Mesendoderm (in vitro differentiated cells): ENCODE results near the gene DLL1. TPM values are rescaled to one million over a fixed set of nuclear protein-coding genes. Genes with fewer than 3 reads are reported as not detected.

ENCODE experiments used
- small RNA-seq: library from polyadenylated mRNA; stranded (forward); fragments of <200 nt; extraction: miRNeasy Mini kit (QIAGEN cat#:217004); gene quantifications from one replicate; pipeline ENCODE3, GENCODE V24; 2013; ENCODE audit not compliant: insufficient read depth

The DLL1 gene

Small RNAs within 50 kb of the gene (small RNA-seq; reads per million reads assigned to genes)
- not detected for gene MIR4644
